ENCODE data around the gene SFTPB.

GRCh38 chr2:85678794-85679672 lies 11.0 kb upstream of the SFTPB start:
- TF ChIP-seq EZH2 (IDR thresholded peaks at IDR 0.05) (no peak), POLR2AphosphoS5 (IDR thresholded peaks at IDR 0.05; ENCODE audit: borderline replicate concordance, low read depth, low read length) (no peak), FOXP2 (optimal IDR thresholded peaks at IDR 0.05; ENCODE audit: control extremely low read depth, extremely low read length, insufficient read depth) (no peak)

Data from SK-N-MC (cell line).